Lower leg skin (tissue), 3 donors: ENCODE data around the gene KRT6B.

Source experiments
- CTCF ChIP-seq, 3 donors: fragments of 450-650 bp; IDR thresholded peaks; one replicate each; pipeline ENCODE4 v1.5.1; 2016; ENCODE audit warnings: antibody characterized with exemption in 3 of 3, mild to moderate bottlenecking in 3 of 3, moderate library complexity in 2 of 3
- POLR2A ChIP-seq, 2 donors: fragments of 450-650 bp; IDR thresholded peaks; one replicate each; pipeline ENCODE4 v1.6.1; 2016 to 2017; ENCODE audit warnings: antibody characterized with exemption in 2 of 2, mild to moderate bottlenecking in 1 of 2, moderate library complexity in 1 of 2

- TF ChIP-seq POLR2A (IDR thresholded peaks at IDR 0.05): no peak
- TF ChIP-seq CTCF (IDR thresholded peaks at IDR 0.05): no peak
These were observed 35.2 kb downstream of the KRT6B start for GRCh38 chr12:52416795-52417194.
